OCI-M2 (cell line): ENCODE measurements around the gene CCDC102A.
A peak's percentile ranks its signal among the peaks of the same experiment; 100 is the strongest.

Experiments used
- DNase-seq: peaks from one replicate; lab custom pipeline; 2025; ENCODE audit not compliant: unreplicated experiment; lab: John Stamatoyannopoulos, UW

Gene CCDC102A

GRCh38 chr16:57462978-57463362 is 73.4 kb downstream of the CCDC102A start:
- DNase-seq: no peak

DNA sequence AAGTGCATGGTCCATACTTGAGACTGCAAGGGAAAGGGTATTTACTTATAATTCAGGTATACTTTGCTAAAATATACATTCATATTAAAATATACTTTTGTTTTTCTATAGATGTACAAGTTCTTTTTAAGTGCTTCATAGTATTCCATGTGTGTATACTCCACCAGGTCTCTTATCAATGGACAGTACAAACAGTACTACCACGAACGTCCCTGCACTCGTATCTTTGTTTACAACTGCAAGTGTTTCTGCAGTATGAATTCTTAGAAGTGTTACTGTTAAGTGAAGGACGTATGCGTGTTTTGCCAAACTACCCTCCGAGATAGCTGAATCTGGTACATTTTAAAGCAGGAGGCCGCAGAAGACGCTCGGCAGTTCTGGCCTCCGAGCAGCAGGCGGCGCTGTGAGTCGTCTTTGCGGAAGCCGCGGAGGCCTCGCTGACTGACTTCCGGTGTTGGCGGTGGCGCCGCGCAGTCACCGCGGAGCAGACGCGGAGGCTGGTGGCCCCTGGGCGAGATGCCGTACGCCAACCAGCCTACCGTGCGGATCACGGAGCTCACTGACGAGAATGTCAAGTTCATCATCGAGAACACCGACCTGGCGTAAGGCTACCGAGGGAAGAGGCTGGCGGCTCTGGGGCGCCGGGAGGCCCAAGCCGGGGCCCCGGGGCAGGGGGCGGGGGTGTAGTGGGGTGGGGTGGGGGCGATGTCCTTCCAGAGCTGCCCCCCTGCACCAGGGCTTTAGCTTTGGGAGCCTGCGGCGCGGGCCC is 74.0 kb downstream of the CCDC102A start, which contains the start of gene POLR2C:
POLR2C (plus strand) TSS at position 471 of the 769 bp plus-strand sequence; CDS start at position 517, 46 bp downstream.
- peak; percentile 52 for DNase-seq
